K562 (cell line): Measurements from ENCODE around the gene SLC35B1. TPM values are rescaled to one million over a fixed set of nuclear protein-coding genes. Genes with fewer than 3 reads are reported as not detected.

Experiments used
- polyA plus RNA-seq, 8 experiments: library from polyadenylated mRNA; depleted of rRNA in 4 of 8; stranded (reverse) in 5 of 8; unstranded in 3 of 8; fragments of >200 nt; fragmentation: Nextera tagmentation in 2 of 8; fragmentation: Illumina TruSeq in 1 of 8; extraction: Ambion mirVana in 2 of 8; extraction: Trizol in 1 of 8; gene quantifications; 2 replicates each; pipeline versions ENCODE4 v1.2.1 to v1.2.3, GENCODE V29; 2011 to 2014; ENCODE audit warnings: inconsistent platforms in 1 of 8, missing spikeins in 1 of 8
- total RNA-seq, 7 experiments: library from RNA; depleted of rRNA in 6 of 7; stranded (reverse); fragments of >200 nt in 6 of 7; fragmentation: Illumina TruSeq in 2 of 7; extraction: Trizol in 2 of 7; gene quantifications; 2 replicates each; pipeline versions ENCODE4 v1.2.1 to v1.2.3, GENCODE V29; 2011 to 2021; ENCODE audit warnings: low replicate concordance in 1 of 7
- TF ChIP-seq, protein P1 (sequence below): fragments of 450-650 bp; IDR thresholded peaks from 2 replicates; pipeline ENCODE4 v1.6.1; 2016; ENCODE audit warnings: mild to moderate bottlenecking, moderate library complexity
- TF ChIP-seq, protein P2 (sequence below), 2 experiments: fragments of 450-650 bp in 1 of 2; sonication (generic) in 1 of 2; formaldehyde crosslinking in 1 of 2; IDR thresholded peaks; 2 replicates each; pipeline versions ENCODE4 v1.7.1 to v1.9.0; 2016 to 2022; ENCODE audit warnings: inconsistent platforms in 1 of 2, mild to moderate bottlenecking in 1 of 2, missing genetic modification reagents in 1 of 2
- TF ChIP-seq, protein P3 (sequence below): fragments of 450-650 bp; formaldehyde crosslinking; IDR thresholded peaks from 2 replicates; pipeline ENCODE4 v1.4.0; 2020; ENCODE audit warnings: mild to moderate bottlenecking, moderate library complexity

The SLC35B1 gene
- total and polyA plus RNA-seq, 9 of the 15 experiments (the other 6 are each of a cell fraction or from before 2014, with no cell fraction given): 51.4 to 87.9 (median 66.3) TPM

DNA sequence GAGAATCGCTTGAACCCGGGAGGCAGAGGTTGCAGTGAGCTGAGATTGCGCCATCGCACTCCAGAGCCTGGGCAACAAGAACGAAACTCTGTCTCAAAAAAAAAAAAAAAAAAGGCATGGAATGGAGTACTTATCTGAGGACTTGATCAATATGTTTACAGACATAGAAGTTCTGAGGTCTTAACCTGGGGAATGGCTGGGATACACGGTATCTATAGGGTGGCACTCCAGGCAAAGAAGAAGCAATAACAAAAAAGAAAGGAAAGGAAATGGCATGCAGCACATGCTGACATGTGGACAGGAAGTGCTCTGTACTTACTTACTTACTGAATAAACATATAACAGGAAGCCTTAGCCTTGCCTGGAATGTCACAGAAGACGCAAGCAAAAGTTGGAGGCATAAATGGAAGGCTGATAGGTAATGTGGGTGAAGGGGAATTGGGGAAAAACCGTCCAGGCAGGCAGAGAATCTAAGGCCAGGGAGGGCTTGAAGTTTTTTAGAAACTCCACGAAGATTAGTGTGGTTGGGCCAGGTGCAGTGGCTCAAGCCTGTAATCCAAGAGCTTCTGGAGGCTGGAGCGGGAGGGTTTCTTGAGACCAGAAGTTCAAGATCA, 19.8 kb downstream of the SLC35B1 start (continued):
- TF ChIP-seq, protein P1, sequence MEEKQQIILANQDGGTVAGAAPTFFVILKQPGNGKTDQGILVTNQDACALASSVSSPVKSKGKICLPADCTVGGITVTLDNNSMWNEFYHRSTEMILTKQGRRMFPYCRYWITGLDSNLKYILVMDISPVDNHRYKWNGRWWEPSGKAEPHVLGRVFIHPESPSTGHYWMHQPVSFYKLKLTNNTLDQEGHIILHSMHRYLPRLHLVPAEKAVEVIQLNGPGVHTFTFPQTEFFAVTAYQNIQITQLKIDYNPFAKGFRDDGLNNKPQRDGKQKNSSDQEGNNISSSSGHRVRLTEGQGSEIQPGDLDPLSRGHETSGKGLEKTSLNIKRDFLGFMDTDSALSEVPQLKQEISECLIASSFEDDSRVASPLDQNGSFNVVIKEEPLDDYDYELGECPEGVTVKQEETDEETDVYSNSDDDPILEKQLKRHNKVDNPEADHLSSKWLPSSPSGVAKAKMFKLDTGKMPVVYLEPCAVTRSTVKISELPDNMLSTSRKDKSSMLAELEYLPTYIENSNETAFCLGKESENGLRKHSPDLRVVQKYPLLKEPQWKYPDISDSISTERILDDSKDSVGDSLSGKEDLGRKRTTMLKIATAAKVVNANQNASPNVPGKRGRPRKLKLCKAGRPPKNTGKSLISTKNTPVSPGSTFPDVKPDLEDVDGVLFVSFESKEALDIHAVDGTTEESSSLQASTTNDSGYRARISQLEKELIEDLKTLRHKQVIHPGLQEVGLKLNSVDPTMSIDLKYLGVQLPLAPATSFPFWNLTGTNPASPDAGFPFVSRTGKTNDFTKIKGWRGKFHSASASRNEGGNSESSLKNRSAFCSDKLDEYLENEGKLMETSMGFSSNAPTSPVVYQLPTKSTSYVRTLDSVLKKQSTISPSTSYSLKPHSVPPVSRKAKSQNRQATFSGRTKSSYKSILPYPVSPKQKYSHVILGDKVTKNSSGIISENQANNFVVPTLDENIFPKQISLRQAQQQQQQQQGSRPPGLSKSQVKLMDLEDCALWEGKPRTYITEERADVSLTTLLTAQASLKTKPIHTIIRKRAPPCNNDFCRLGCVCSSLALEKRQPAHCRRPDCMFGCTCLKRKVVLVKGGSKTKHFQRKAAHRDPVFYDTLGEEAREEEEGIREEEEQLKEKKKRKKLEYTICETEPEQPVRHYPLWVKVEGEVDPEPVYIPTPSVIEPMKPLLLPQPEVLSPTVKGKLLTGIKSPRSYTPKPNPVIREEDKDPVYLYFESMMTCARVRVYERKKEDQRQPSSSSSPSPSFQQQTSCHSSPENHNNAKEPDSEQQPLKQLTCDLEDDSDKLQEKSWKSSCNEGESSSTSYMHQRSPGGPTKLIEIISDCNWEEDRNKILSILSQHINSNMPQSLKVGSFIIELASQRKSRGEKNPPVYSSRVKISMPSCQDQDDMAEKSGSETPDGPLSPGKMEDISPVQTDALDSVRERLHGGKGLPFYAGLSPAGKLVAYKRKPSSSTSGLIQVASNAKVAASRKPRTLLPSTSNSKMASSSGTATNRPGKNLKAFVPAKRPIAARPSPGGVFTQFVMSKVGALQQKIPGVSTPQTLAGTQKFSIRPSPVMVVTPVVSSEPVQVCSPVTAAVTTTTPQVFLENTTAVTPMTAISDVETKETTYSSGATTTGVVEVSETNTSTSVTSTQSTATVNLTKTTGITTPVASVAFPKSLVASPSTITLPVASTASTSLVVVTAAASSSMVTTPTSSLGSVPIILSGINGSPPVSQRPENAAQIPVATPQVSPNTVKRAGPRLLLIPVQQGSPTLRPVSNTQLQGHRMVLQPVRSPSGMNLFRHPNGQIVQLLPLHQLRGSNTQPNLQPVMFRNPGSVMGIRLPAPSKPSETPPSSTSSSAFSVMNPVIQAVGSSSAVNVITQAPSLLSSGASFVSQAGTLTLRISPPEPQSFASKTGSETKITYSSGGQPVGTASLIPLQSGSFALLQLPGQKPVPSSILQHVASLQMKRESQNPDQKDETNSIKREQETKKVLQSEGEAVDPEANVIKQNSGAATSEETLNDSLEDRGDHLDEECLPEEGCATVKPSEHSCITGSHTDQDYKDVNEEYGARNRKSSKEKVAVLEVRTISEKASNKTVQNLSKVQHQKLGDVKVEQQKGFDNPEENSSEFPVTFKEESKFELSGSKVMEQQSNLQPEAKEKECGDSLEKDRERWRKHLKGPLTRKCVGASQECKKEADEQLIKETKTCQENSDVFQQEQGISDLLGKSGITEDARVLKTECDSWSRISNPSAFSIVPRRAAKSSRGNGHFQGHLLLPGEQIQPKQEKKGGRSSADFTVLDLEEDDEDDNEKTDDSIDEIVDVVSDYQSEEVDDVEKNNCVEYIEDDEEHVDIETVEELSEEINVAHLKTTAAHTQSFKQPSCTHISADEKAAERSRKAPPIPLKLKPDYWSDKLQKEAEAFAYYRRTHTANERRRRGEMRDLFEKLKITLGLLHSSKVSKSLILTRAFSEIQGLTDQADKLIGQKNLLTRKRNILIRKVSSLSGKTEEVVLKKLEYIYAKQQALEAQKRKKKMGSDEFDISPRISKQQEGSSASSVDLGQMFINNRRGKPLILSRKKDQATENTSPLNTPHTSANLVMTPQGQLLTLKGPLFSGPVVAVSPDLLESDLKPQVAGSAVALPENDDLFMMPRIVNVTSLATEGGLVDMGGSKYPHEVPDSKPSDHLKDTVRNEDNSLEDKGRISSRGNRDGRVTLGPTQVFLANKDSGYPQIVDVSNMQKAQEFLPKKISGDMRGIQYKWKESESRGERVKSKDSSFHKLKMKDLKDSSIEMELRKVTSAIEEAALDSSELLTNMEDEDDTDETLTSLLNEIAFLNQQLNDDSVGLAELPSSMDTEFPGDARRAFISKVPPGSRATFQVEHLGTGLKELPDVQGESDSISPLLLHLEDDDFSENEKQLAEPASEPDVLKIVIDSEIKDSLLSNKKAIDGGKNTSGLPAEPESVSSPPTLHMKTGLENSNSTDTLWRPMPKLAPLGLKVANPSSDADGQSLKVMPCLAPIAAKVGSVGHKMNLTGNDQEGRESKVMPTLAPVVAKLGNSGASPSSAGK: peak; percentile 87
- TF ChIP-seq, protein P2, sequence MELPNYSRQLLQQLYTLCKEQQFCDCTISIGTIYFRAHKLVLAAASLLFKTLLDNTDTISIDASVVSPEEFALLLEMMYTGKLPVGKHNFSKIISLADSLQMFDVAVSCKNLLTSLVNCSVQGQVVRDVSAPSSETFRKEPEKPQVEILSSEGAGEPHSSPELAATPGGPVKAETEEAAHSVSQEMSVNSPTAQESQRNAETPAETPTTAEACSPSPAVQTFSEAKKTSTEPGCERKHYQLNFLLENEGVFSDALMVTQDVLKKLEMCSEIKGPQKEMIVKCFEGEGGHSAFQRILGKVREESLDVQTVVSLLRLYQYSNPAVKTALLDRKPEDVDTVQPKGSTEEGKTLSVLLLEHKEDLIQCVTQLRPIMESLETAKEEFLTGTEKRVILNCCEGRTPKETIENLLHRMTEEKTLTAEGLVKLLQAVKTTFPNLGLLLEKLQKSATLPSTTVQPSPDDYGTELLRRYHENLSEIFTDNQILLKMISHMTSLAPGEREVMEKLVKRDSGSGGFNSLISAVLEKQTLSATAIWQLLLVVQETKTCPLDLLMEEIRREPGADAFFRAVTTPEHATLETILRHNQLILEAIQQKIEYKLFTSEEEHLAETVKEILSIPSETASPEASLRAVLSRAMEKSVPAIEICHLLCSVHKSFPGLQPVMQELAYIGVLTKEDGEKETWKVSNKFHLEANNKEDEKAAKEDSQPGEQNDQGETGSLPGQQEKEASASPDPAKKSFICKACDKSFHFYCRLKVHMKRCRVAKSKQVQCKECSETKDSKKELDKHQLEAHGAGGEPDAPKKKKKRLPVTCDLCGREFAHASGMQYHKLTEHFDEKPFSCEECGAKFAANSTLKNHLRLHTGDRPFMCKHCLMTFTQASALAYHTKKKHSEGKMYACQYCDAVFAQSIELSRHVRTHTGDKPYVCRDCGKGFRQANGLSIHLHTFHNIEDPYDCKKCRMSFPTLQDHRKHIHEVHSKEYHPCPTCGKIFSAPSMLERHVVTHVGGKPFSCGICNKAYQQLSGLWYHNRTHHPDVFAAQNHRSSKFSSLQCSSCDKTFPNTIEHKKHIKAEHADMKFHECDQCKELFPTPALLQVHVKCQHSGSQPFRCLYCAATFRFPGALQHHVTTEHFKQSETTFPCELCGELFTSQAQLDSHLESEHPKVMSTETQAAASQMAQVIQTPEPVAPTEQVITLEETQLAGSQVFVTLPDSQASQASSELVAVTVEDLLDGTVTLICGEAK (IDR thresholded peaks at IDR 0.05): 0 out of 2 replicates have a peak, but pooled peaks have one; percentile 18
- TF ChIP-seq, protein P2 (CRISPR knock-in tag; IDR thresholded peaks at IDR 0.05): no peak
- TF ChIP-seq, protein P3, sequence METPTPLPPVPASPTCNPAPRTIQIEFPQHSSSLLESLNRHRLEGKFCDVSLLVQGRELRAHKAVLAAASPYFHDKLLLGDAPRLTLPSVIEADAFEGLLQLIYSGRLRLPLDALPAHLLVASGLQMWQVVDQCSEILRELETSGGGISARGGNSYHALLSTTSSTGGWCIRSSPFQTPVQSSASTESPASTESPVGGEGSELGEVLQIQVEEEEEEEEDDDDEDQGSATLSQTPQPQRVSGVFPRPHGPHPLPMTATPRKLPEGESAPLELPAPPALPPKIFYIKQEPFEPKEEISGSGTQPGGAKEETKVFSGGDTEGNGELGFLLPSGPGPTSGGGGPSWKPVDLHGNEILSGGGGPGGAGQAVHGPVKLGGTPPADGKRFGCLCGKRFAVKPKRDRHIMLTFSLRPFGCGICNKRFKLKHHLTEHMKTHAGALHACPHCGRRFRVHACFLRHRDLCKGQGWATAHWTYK (CRISPR knock-in tag): 0 out of 2 replicates have a peak, but pooled peaks have one; percentile 33
